Neural cell (in vitro differentiated cells): ENCODE data around the gene RHBDD3.

ENCODE experiments used
- CTCF ChIP-seq: fragments of 450-650 bp; IDR thresholded peaks from 2 replicates; pipeline ENCODE4 v1.5.1; 2014; ENCODE audit warnings: antibody characterized with exemption, mild to moderate bottlenecking, moderate library complexity; ENCODE audit not compliant: poor library complexity, severe bottlenecking
- TF ChIP-seq, protein P1 (sequence below): IDR thresholded peaks from 2 replicates; pipeline ENCODE4 v1.6.1; 2012; ENCODE audit warnings: borderline replicate concordance

- no peak for TF ChIP-seq CTCF
- TF ChIP-seq, protein P1, sequence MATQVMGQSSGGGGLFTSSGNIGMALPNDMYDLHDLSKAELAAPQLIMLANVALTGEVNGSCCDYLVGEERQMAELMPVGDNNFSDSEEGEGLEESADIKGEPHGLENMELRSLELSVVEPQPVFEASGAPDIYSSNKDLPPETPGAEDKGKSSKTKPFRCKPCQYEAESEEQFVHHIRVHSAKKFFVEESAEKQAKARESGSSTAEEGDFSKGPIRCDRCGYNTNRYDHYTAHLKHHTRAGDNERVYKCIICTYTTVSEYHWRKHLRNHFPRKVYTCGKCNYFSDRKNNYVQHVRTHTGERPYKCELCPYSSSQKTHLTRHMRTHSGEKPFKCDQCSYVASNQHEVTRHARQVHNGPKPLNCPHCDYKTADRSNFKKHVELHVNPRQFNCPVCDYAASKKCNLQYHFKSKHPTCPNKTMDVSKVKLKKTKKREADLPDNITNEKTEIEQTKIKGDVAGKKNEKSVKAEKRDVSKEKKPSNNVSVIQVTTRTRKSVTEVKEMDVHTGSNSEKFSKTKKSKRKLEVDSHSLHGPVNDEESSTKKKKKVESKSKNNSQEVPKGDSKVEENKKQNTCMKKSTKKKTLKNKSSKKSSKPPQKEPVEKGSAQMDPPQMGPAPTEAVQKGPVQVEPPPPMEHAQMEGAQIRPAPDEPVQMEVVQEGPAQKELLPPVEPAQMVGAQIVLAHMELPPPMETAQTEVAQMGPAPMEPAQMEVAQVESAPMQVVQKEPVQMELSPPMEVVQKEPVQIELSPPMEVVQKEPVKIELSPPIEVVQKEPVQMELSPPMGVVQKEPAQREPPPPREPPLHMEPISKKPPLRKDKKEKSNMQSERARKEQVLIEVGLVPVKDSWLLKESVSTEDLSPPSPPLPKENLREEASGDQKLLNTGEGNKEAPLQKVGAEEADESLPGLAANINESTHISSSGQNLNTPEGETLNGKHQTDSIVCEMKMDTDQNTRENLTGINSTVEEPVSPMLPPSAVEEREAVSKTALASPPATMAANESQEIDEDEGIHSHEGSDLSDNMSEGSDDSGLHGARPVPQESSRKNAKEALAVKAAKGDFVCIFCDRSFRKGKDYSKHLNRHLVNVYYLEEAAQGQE = no peak
These were observed 55.0 kb downstream of the RHBDD3 start for GRCh38 chr22:29212743-29213142.
